OCI-LY1 (cell line): ENCODE data around the gene RNGTT.

Source experiments
- EZH2 ChIP-seq: fragments of 200-600 bp; sonication (generic), shearing (Covaris generic); IDR thresholded peaks from 2 replicates; pipeline ENCODE4 v1.8.0; 2017; ENCODE audit warnings: borderline replicate concordance, mixed run types, mild to moderate bottlenecking, antibody characterized with exemption, low read length, moderate library complexity, mixed read lengths
- TF ChIP-seq, protein P1 (sequence below): fragments of 200-600 bp; sonication (generic), shearing (Covaris generic); IDR thresholded peaks from 2 replicates; pipeline ENCODE4 v1.5.1; 2017; ENCODE audit warnings: mild to moderate bottlenecking, antibody characterized with exemption, low read length, moderate library complexity, mixed read lengths

DNA sequence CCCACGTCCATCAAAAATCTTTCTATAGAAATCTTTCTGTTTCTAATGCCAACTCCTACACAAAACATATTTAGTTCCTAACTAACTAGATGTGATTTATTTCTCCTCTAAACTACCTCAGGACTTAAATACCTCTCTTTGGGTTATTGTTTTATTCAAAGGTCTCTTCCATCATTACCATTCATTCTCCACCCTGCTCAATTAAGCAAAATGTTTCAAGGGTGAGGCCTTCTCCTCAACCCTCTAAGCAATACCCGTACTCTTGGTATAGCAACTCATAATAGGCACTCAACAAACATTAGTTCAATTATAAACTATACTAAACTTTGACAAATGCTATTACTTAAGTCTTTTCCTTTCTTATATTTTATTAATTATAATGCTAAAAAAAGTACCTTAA, 111.4 kb downstream of the RNGTT start:
- TF ChIP-seq, protein P1, sequence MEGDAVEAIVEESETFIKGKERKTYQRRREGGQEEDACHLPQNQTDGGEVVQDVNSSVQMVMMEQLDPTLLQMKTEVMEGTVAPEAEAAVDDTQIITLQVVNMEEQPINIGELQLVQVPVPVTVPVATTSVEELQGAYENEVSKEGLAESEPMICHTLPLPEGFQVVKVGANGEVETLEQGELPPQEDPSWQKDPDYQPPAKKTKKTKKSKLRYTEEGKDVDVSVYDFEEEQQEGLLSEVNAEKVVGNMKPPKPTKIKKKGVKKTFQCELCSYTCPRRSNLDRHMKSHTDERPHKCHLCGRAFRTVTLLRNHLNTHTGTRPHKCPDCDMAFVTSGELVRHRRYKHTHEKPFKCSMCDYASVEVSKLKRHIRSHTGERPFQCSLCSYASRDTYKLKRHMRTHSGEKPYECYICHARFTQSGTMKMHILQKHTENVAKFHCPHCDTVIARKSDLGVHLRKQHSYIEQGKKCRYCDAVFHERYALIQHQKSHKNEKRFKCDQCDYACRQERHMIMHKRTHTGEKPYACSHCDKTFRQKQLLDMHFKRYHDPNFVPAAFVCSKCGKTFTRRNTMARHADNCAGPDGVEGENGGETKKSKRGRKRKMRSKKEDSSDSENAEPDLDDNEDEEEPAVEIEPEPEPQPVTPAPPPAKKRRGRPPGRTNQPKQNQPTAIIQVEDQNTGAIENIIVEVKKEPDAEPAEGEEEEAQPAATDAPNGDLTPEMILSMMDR, result no peak
- no peak for TF ChIP-seq EZH2
